ENCODE measurements around the gene SLC44A1.

The SLC44A1 gene

DNA sequence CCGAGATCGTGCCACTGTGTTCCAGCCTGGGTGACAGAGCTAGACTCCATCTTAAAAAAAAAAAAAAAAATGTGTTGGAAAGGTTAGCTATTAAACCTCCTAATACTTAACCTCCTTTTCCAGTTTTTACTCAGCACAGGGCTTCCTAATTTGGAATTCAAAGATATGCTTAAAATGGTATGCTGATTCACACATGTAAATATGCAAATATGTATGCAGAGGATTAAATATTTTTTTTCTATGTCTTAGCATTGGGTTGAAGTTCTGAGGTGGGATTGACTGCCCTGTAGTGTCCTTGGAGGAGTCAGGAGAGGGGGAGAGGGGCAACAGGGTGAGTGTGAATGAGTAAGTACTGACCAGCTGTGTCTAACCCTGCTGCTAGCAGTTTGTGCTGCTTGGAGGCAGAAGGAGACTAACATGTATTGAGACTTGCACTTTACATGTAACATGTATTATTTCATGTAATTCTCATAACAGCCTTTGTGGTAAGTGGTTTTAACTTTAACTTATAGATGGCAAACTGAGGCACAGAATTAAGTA lies 63.2 kb downstream of the SLC44A1 start:
- DNase-seq, result no peak

DNA sequence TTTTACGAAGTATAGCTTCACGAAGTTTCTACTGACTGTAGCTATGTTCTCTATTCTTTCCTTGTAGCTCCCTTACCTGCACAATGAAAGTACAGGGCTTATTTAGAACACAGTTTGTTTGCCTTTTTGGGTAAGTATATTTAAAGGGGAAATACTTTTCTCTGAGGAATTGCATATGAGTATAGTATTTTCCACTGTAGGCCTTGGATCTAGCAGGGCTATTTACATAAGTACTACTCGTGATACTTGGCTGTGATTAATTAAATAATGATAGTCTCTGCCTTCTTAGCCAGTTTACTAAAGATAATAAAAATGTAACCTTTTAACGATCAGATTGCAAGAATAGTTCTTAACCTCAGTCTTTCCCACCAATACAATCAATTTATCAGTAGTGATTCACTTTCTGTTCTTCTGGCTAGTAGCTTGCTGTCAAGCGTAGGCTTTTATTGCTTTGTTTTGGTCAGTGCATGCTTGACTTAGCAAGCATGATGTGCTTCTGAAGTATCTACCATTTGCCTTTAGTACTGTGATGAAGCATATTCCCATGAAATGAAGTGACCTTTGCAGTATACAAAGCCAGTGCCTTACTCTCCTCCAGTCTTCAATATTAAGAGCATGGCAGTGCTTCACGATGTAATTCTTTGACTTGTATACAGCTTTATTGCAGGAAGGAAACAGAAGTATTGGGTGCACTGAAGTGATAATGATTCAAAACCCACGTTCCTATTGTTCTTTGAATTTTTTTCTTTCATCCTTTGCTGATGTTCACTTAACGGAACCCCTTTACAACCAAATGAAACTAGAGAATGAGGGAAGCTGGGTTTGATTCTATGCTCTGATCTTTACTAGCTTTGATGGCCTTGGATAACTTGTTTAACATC lies 64.2 kb downstream of the SLC44A1 start:
- no peak for DNase-seq

DNA sequence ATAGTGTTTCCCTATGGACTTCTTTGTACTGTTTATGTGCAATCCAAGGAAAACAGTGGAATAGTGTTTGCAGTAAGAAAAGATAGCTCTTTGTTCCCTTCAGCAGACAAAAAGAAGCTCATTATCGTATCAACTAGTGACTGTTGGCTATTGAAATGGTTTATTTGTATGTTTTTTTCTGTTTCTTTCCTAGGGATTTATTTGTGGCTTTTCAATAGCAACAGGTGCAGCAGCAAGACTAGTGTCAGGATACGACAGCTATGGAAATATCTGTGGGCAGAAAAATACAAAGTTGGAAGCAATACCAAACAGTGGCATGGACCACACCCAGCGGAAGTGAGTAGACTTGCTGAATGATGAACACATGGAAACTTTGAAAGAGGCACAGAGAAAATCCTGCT lies 65.1 kb downstream of the SLC44A1 start:
- no peak for DNase-seq

DNA sequence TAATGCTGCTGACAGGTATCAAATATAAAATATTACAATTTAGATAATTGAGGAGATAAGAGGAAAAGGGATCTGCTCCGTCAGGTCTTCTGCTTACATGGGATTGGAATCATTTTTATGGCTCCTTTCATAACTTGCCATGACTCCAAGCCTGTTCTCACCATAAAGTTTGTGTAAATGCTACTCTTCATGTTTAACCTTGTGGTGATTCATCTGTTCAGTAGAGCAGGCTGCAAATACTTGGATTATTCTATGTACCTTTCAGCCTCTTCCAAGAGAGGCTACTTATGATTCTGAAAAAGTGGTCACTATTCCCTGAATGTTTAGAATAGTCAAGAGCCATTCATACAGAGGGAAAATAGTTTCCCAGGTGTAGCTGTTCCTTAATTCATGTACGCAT lies 66.9 kb downstream of the SLC44A1 start:
- no peak for DNase-seq

DNA sequence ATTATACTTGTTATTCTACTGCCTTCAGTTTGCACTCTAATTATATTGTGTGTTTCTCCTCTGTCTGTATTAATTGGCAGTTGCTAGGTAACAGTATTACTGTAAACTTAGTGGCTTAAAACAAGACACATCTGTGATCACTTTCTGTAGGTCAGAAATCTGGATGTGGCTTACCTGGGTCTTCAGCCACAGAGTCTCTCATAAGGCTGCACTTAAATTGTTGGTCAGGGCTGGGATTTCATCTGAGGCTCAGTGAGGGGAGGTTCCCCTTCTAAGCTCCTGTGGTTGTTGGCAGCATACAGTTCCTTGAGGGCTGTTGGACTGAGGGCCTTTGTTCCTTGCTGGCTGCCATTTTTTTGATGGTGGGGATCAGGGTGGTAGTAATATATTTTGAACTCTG lies 68.8 kb downstream of the SLC44A1 start:
- no peak for DNase-seq

DNA sequence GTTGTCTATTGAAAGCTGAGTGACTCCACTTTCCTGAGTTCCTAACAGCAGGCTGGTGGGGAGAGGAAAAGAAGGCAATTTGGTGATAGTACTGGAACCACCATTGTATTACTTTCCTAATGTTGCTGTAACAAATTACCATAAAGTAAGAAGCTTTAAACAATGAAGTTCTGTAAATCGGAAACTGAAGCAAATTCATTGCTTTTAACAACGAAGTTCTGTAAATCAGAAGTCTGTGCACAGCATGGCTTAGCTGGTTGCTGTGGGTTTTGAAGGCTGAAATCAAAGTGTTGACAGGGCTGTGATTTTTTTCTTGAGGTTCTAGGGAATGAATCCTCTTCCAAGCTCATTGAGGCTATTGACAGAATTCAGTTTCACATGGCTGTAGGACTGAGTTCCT lies 72.3 kb downstream of the SLC44A1 start:
- DNase-seq, result no peak

DNA sequence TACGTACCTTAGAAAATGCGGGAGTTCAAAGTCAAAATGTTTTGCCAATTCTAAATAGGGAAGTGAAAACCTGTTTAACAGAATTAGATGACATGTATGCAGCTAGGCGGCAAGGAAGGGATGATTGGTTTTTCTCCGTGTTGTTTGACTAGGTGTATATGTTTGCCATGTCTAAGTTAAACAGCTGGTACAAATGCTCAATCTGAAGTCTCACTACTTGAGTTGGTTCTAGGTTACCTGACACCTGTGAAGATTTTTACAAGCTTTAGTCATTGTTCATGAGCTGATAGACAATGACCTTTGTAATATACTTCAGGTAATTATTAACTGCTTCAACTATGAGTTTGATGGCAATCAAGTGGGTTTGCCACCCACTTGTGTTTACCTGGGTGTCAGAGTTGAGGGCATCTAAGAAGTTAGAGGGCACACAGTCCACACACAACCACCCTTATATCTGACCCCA lies 74.3 kb downstream of the SLC44A1 start:
- DNase-seq, result no peak

DNA sequence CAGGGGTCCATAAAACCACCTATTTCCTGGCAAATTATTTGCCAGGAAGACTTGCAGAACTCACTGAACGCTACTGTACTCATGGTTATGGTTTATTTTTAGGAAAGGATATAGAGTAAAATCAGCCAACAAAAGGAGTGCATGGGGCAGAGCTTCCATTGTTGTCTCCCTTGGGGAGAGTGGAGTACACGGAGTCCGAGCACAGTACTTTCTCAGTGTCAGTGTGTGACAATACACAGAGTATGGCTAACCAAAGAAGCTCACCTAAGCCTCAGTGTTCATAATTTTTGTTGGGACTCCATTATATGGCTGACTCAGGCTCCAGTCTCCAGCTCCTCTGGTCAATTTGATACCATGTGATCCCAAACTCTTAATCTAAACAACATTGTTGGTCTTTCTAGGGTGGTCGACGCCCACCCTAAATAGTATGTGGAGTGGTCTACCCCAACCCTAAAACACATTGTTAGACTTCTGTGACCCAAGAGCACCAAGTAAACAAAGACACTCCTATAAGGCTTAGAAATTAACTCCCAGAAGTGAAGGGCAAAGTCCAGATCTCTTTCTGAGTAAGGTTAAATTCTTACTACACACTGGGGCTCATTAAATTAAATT lies 74.9 kb downstream of the SLC44A1 start:
- no peak for DNase-seq

DNA sequence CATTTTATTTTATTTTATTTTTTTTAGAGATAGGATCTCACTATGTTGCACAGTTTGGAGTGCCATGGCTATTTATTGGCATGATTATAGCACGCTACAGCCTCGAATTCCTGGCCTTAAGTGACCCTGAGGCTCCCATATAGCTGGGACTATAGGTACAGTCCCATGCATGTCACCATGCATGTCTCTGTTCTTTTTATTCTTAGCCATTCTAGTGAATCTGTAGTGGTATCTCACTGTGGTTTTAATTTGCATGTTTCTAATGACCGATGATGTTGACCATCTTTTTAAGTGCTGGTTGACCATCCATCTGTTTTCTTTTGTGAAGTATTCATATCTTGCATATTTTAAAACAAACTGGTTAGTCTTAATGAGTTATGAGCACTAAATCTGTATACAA lies 76.1 kb downstream of the SLC44A1 start:
- DNase-seq, result no peak

DNA sequence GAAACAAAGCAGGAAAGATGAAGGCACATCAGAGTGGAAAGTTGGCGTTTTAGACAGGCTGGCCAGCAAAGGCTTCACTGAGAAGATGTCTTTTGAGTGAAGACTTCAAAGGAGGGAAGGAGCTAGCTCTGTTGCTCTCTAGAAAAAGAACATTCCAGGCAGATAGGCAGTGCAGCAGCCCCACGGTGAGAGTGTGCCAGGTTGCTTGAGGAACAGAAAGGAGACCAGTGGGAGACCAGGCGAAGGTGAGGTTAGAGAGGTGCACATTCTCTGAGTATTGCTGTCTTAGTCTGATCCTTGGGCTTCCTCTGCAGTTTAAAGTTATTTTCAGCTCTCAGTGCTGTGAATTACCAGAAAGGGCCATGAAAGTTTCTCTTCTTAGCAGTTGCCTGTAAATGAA lies 83.8 kb downstream of the SLC44A1 start:
- DNase-seq, result no peak

DNA sequence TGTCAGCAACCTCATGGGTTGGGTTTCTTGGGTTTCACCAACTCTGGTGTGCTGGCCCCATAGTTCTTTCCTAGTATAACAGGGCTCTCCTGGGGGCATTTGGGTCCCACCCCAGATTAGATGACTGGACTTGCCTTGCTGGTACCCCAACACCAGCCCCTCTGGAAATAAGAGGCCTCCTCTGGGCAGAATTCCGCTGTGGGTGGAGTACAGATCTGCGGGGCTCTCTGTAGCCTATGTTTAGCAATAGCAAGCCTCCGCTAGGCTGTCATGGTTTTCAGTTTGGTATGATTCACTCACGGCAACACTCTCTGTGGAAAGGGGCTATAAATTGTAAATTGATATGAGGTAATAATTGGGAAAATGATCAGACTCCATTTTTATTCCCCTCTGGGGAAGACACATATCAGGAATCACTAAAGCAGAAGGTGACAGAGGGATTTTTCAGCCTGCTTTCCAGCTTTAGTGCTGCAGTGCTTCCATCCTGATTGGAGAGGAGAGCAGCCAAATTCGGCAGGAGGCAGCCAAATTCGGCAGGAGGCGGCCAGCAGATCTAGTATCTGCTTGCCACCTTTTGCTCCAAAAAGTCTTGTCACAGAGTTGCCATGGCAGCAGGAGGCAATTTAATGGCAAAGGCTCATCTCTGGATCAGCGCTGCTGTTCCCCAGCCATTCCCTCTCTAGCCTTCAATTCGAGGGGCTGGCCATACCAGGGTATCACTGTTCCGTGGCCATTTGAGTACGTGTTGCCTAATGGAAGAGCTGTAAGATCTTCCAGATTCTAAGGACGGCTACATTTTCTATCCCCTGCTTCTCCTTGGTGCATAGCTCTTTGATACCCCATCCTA lies 84.6 kb downstream of the SLC44A1 start:
- DNase-seq, result no peak

DNA sequence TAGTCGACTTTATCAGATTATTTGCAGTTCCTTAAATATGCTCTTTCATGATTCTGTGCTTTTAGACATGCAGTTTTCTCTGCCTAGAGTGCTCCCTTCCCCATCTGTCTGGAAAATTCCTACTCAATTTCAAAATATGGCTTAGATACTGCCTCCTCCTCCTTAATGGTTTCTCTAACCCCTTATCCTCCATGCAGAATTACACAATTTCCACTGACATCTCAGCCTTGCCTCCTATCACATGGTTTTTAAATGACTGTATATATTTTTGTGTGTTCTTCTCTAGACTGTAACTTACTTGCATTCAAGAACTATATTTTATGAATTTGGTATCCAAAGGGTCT lies 85.2 kb downstream of the SLC44A1 start:
- no peak for DNase-seq

DNA sequence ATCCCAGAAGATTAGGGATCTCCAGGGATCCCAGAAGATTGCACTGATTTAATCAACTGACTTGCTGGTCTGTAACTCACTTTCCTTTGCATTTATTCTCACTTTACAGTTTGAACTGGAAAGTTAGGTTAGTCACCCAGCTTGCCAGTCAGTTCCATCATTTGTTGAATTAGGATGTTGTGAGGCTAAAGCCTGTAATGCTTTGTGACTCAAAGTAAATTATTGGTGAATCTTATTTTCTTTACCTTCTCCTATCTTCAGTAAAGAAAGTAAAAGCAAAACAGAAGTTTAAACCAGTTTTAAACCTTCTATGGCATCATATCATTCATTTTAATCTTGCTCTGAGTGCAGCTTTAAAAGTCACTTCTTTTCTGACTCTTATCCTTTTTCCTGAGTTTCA lies 85.8 kb downstream of the SLC44A1 start:
- no peak for DNase-seq

DNA sequence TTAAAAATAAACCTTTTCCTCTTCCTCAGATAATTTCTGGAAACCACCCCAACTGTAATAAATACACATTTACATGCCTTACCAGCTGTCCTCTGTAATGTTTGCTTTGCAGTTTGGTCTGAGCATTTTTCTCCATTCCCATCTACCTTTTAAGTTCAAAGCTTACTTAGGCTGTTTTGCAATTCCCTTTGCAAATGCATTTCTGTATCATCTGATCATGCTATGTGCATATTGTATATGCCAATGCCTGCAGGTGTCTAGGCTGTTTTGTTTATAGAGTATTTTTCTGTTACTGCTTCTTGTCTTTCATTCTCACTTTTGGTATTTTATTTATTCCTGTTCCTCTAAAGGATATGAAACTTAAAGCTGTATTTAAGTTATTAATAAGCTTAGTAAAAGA lies 86.3 kb downstream of the SLC44A1 start:
- DNase-seq, result no peak

DNA sequence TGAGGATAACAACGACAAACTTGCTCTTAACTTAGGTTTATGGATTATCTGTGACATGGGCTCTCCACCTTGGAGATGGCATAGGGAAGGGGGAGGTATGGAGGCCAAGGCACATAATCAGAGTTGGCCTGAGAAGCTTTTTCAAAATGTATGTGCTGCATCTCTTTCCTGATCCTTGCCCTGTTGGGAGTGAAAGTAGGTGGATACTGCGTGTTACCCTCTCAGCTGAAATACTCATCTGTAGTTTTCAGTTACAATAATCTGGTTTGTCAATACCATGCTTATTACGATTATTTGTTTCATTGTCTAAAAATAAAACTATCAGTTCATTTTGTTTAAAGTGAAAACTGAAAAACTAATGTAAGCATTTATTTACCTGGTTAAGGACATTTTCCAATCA lies 86.7 kb downstream of the SLC44A1 start:
- no peak for DNase-seq

DNA sequence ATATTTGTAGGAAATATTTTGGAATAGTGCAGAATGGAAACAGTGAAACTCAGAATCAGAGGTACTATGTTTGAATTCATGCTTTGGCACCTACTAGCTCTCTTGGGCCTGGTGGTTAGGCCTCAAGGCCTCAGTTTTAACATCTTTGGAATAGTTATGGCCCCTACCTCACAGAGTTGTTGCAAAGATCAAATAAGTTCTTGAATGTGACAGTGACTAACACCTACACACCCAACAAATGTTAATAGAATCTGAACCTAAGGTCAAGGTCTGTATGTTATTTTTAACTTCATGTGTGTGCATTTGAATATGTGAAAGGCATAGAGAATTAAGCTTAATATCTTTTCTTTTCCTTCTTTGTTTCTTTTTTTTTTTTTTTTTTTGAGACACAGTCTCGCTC lies 87.3 kb downstream of the SLC44A1 start:
- no peak for DNase-seq

DNA sequence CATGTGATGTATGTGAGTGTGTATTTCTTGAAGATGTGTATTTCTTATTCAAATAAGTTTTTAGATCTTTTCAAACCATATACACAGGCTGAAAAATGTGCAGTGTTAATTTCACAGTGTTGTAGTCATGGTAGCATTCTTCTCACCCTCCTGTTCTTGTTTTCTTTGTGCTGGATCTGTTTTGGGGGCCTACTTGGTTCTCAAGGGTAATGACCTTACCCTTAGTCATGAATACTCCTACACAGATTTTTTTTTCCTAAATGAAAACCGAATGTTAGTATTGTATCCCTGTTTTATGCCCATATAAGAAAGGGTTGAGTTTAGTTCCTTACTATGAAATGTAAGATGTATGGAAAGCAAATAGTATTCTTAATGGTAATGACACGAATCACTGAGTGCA lies 88.0 kb downstream of the SLC44A1 start:
- DNase-seq, result no peak

DNA sequence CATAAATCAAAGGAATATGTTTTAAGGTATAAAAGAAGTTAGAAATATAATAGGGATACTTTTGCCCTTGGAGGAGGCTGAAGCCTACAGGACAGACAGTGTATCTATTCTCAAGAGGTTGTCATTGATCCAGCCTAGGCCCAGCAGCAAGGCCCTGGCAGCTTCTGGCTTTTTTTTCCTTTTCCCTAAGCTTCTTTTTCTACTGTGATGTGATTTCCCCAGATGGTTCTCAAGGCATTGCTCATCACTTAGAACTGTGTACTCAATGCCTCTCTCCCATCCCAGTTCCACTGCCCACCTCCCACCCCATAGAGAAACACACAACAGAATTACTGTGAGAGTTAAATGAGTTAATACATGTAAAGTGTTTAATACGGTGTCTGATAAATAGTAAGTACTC lies 88.6 kb downstream of the SLC44A1 start:
- DNase-seq, result no peak

DNA sequence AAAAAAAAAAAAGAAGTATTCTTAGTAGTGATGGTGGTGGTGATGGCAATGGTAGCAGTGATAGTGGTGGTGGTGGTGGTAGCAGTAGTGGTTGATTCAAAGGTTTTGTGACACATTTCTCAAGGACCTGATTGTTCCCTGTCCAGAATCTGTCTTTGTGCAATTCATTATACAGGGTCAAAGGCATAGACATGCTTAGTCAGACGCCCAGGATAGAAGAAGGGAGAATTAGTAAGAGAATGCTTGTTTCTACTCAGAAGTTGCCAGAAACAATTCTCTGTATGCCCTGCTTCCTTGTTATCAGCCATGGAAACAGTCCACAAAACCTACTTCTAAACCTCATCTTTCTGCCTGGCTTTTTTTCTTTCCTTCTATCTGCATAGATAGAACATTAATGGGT lies 89.4 kb downstream of the SLC44A1 start:
- no peak for DNase-seq

DNA sequence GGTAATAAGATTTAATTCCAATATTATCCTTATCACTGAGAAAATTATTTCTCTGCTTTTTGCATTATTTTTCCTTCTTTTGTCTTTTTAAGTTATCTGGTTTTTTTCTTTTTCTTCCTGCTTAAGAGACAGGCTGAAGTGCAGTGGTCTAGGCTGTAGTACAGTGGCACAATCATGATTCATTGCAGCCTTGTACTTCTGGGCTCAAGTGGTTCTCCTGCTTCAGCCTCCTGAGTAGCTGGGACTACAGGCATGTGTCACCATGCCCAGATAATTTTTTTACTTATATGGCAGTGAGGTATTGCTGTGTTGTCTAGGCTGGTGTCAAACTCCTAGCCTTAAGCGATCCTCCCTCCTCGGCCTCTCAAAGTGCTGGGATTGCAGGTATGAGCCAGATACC lies 93.9 kb downstream of the SLC44A1 start:
- no peak for DNase-seq

DNA sequence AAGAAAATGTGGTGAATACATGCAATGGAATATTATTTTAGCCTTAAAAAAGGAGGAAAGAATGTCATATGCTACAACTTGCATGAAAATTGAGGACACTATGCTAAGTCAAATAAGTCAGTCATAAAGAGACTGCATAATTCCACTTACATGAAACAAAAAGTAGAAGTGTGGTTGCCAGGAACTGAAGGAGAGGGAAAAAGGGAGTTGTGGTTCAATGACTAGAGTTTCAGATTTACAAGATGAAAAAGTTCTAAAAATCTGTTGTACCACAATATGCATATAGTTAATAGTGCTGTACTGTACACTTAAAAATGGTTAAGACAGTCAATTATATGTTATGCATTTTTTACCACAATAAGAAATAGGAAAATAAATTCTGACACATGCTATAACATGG lies 95.4 kb downstream of the SLC44A1 start:
- no peak for DNase-seq

DNA sequence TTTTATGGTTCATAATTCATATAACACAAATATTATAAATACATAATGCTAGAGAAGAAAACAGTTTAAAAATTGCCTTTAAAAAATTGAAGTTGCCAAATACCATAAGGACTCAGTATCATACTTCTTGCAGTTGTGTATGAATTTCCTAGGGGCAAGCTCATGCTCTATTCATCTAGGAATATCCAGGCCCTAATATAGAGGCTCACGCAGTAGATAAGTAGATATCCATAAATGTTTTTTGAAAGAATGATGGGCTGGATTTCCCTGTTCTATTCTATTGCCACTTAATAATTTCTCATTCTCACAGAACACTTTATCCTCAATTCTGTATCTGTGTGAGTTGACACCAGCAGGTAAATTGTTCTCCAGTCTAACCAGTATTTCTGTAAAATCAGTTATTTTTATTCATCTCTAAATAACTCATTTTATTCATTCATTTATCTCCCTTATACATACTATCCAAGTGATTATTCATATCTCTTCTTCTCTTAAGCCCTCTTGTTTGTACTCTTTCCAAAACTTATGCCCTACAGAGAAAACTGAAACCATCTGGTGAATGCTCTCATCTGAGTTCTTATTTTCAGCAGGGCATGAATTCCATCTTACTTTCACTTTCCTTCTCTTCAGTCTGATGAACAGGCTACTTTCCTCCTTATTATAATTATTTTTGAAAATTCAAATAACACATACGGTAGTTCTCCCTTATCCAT lies 97.1 kb downstream of the SLC44A1 start:
- DNase-seq, result no peak

DNA sequence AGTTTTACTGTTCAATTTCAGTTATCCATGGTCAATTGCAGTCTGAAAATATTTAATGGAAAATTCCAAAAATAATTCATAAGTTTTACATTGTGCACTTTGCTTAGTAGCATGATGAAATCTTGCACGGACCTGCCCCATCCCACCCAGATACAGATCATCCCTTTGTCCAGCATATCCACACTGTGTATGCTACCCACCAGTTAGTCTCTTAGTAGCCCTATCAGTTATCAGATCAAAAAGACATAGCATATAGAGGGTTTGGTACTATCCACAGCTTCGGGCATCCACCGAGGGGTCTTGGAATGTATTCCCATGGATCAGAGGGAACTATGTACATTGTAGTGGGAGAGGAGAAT lies 97.7 kb downstream of the SLC44A1 start:
- no peak for DNase-seq
